Erythroblast (primary cell): ENCODE results near the gene RNGTT.

ENCODE experiments used
- GATA1 ChIP-seq: IDR thresholded peaks from 2 replicates; pipeline ENCODE4 v1.6.1; 2011; ENCODE audit warnings: low read depth, mild to moderate bottlenecking, control low read depth, low read length, moderate library complexity
- POLR2A ChIP-seq: IDR thresholded peaks from 2 replicates; pipeline ENCODE4 v1.6.1; 2011; ENCODE audit warnings: mild to moderate bottlenecking, low read length

GRCh38 chr6:88661136-88661535 is 302.3 kb downstream of the RNGTT start:
- no peak for TF ChIP-seq POLR2A
- no peak for TF ChIP-seq GATA1
